Spleen (tissue), 7 donors: Measurements from ENCODE around the gene RPS4Y2.

ENCODE experiments used
- POLR2A ChIP-seq, 3 donors: fragments of 450-650 bp; IDR thresholded peaks; one replicate each; pipeline ENCODE4 v1.5.1; 2017; ENCODE audit warnings: antibody characterized with exemption in 3 of 3, mild to moderate bottlenecking in 1 of 3
- TF ChIP-seq, protein P1 (sequence below), 11 experiments: fragments of 200-600 bp in 7 of 11; fragments of 450-650 bp in 4 of 11; sonication (generic) in 4 of 11; IDR thresholded peaks in 8 of 11; conservative IDR thresholded peaks in 3 of 11; 1 replicate in 7 of 11; 2 replicates in 4 of 11; pipeline versions ENCODE4 v1.4.0 to v1.8.0; 2016 to 2021; ENCODE audit warnings: antibody characterized with exemption in 11 of 11, inconsistent platforms in 4 of 11, mild to moderate bottlenecking in 1 of 11
- donor health status: DM: no; HTN: no; CAD: no; lungs with moderate emphysema.
- donor health status: DM: no; HTN: no; CAD: no.
- donor health status: DM: no; HTN: no; CAD: no.

GRCh38 chrY:20776104-20776503, 20.2 kb downstream of the RPS4Y2 start:
- TF ChIP-seq, protein P1, sequence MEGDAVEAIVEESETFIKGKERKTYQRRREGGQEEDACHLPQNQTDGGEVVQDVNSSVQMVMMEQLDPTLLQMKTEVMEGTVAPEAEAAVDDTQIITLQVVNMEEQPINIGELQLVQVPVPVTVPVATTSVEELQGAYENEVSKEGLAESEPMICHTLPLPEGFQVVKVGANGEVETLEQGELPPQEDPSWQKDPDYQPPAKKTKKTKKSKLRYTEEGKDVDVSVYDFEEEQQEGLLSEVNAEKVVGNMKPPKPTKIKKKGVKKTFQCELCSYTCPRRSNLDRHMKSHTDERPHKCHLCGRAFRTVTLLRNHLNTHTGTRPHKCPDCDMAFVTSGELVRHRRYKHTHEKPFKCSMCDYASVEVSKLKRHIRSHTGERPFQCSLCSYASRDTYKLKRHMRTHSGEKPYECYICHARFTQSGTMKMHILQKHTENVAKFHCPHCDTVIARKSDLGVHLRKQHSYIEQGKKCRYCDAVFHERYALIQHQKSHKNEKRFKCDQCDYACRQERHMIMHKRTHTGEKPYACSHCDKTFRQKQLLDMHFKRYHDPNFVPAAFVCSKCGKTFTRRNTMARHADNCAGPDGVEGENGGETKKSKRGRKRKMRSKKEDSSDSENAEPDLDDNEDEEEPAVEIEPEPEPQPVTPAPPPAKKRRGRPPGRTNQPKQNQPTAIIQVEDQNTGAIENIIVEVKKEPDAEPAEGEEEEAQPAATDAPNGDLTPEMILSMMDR (IDR thresholded peaks at IDR 0.05 in 8 of 11, conservative IDR thresholded peaks at IDR 0.05 in 3 of 11), result no peak
- no peak for TF ChIP-seq POLR2A (IDR thresholded peaks at IDR 0.05)
